Smooth muscle cell (in vitro differentiated cells): ENCODE results near the gene SMAD6. TPM values are rescaled to one million over a fixed set of nuclear protein-coding genes. Genes with fewer than 3 reads are reported as not detected.

ENCODE experiments used
- DNase-seq: peaks from one replicate; lab custom pipeline; 2025; ENCODE audit not compliant: unreplicated experiment; lab: John Stamatoyannopoulos, UW
- H2AFZ ChIP-seq: fragments of 200-600 bp; sonication (generic); 2 replicates; pipeline ENCODE4 v1.6.0; 2016; ENCODE audit warnings: antibody characterized with exemption, low read depth, mild to moderate bottlenecking
- H3F3A ChIP-seq: fragments of 200-600 bp; sonication (generic); 2 replicates; pipeline ENCODE4 v1.6.0; 2017; ENCODE audit warnings: antibody characterized with exemption, low read depth
- H3K27ac ChIP-seq: fragments of 200-600 bp; sonication (generic); 2 replicates; pipeline ENCODE4 v1.5.1; 2016; ENCODE audit warnings: low read depth, mild to moderate bottlenecking
- H3K27me3 ChIP-seq: fragments of 200-600 bp; sonication (generic); 2 replicates; pipeline ENCODE4 v1.6.1; 2016; ENCODE audit warnings: low read depth, mild to moderate bottlenecking
- H3K36me3 ChIP-seq: fragments of 200-600 bp; sonication (generic); 2 replicates; pipeline ENCODE4 v1.5.1; 2016; ENCODE audit warnings: low read depth
- H3K4me1 ChIP-seq: fragments of 200-600 bp; sonication (generic); 2 replicates; pipeline ENCODE4 v1.5.1; 2016; ENCODE audit warnings: low read depth
- H3K4me2 ChIP-seq: fragments of 200-600 bp; sonication (generic); 2 replicates; pipeline ENCODE4 v1.6.0; 2016; ENCODE audit warnings: mild to moderate bottlenecking
- H3K4me3 ChIP-seq: fragments of 200-600 bp; sonication (generic); 2 replicates; pipeline ENCODE4 v1.5.1; 2016; ENCODE audit warnings: mild to moderate bottlenecking
- H3K79me2 ChIP-seq: fragments of 200-600 bp; sonication (generic); 2 replicates; pipeline ENCODE4 v1.6.0; 2016; ENCODE audit warnings: low read depth, mild to moderate bottlenecking
- H3K9ac ChIP-seq: fragments of 200-600 bp; sonication (generic); 2 replicates; pipeline ENCODE4 v1.6.0; 2016; ENCODE audit warnings: low read depth
- H3K9me3 ChIP-seq: fragments of 200-600 bp; sonication (generic); replicated peaks from 2 replicates; pipeline ENCODE4 v1.5.1; 2016; ENCODE audit warnings: low read depth
- H4K20me1 ChIP-seq: fragments of 200-600 bp; sonication (generic); 2 replicates; pipeline ENCODE4 v1.6.0; 2016; ENCODE audit warnings: low read depth
- CTCF ChIP-seq: fragments of 200-600 bp; sonication (generic); IDR thresholded peaks from 2 replicates; pipeline ENCODE4 v1.5.1; 2017; ENCODE audit warnings: borderline replicate concordance, mild to moderate bottlenecking, antibody characterized with exemption; ENCODE audit not compliant: insufficient read depth, poor library complexity, severe bottlenecking
- WGBS: methylation state at CpG from one replicate; pipeline ENCODE4 v1.1.7; 2016; ENCODE audit warnings: low lambda C conversion rate; 5-methylcytosine and 5-hydroxymethylcytosine counted together
- polyA plus RNA-seq: library from polyadenylated mRNA; unstranded; fragments of >200 nt; fragmentation: Nextera tagmentation; extraction: Ambion mirVana; gene quantifications from 2 replicates; pipeline ENCODE4 v1.2.1, GENCODE V29; 2016
- total RNA-seq: library from RNA; depleted of rRNA; stranded (reverse); fragments of >200 nt; gene quantifications from 2 replicates; pipeline ENCODE4 v1.2.3, GENCODE V29; 2014

SMAD6 gene
- total and polyA plus RNA-seq, 2 experiments from 2014 or later: 42.6 to 44.0 TPM

DNA sequence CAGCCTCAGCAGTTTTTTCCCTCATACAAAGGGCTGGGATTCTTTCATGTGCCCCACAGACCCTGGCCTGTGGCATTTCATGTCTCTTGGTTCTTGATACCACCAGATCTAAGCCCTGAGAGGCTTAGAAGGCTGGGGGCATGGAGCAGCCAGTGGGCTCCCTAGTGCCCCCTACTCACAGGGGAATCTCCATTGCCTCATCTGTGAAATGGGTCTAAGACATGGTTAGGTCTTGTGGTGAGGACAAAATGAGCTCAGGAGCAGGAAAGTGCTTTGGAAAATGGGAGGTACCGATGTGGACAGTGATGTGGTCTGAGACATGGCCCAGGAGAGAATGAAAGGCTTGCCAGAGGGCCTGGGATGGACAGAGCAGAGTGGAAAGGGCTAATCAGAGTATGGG is 94.3 kb downstream of the SMAD6 start:
- Histone ChIP-seq H2AFZ (no peak overlapping the region), H3K27ac (no peak overlapping the region), H3K36me3 (no peaks in the 10 kb centered on the region), H3K9me3 (no peaks in the 10 kb centered on the region), H3F3A (peaks cover under 1% of the 10 kb centered on the region), H3K27me3 (no peaks in the 10 kb centered on the region), H3K4me1 (no peaks in the 10 kb centered on the region), H3K9ac (no peak overlapping the region), H3K79me2 (no peaks in the 10 kb centered on the region), H3K4me2 (no peak overlapping the region), H4K20me1 (no peaks in the 10 kb centered on the region), H3K4me3 (no peak overlapping the region)
- no peak for TF ChIP-seq CTCF
- 88% methylated on average over 1 of the region's 1 CpG for WGBS
- DNase-seq: no peak

DNA sequence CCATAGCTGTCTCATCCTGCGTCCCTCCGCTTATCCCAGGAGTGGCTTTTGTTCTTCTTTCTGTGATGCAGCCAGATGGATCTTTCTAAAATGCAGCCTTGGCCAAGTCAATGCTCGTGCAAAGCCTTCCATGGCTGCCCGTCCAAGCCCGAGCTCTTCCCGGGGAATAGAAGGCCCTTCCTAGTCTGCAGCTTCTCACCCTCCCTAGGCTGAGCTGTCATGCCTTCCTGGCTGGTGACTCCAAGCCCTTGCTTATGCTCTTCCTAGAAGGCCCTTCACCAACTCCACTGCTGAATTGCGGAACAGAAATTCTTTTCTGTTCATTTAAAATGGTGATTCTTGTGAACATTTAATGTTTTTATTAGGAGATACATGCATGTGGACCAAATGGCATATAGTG is 95.9 kb downstream of the SMAD6 start:
- Histone ChIP-seq H3K4me2 (no peak overlapping the region), H4K20me1 (no peaks in the 10 kb centered on the region), H3K36me3 (no peaks in the 10 kb centered on the region), H3K4me3 (no peak overlapping the region), H3K27me3 (no peaks in the 10 kb centered on the region), H2AFZ (no peak overlapping the region), H3K4me1 (peaks cover 14% of the 10 kb centered on the region), H3K27ac (no peak overlapping the region), H3K79me2 (no peaks in the 10 kb centered on the region), H3F3A (peaks cover 13% of the 10 kb centered on the region), H3K9me3 (no peaks in the 10 kb centered on the region), H3K9ac (no peak overlapping the region)
- no peak for TF ChIP-seq CTCF
- no peak for DNase-seq
- 89% methylated on average over 7 of the region's 7 CpGs for WGBS

- Histone ChIP-seq H3K27ac (no peak overlapping the region), H3K36me3 (no peaks in the 10 kb centered on the region), H3K9ac (no peak overlapping the region), H2AFZ (no peak overlapping the region), H3K4me2 (no peak overlapping the region), H3K9me3 (no peaks in the 10 kb centered on the region), H3K27me3 (no peaks in the 10 kb centered on the region), H3K4me1 (peaks cover 20% of the 10 kb centered on the region), H3F3A (peaks cover 16% of the 10 kb centered on the region), H3K4me3 (no peak overlapping the region), H3K79me2 (no peaks in the 10 kb centered on the region), H4K20me1 (no peaks in the 10 kb centered on the region)
- TF ChIP-seq CTCF: no peak
- no peak for DNase-seq
- 95% methylated on average over 10 of the region's 10 CpGs for WGBS
Observed at GRCh38 chr15:66798426-66799061, 96.5 kb downstream of the SMAD6 start.

GRCh38 chr15:66799242-66799641 is 97.2 kb downstream of the SMAD6 start:
- Histone ChIP-seq H3K27ac (no peak overlapping the region), H3K79me2 (no peaks in the 10 kb centered on the region), H3K9me3 (no peaks in the 10 kb centered on the region), H3K4me3 (no peak overlapping the region), H3K36me3 (no peaks in the 10 kb centered on the region), H3K27me3 (no peaks in the 10 kb centered on the region), H4K20me1 (no peaks in the 10 kb centered on the region), H3K4me1 (peaks cover 20% of the 10 kb centered on the region), H3K4me2 (no peak overlapping the region), H3K9ac (no peak overlapping the region), H2AFZ (no peak overlapping the region), H3F3A (peaks cover 16% of the 10 kb centered on the region)
- TF ChIP-seq CTCF: no peak
- DNase-seq: no peak
- WGBS: 86% methylated on average over 4 of the region's 4 CpGs
